ENCODE data around the gene ADCY1.

DNA sequence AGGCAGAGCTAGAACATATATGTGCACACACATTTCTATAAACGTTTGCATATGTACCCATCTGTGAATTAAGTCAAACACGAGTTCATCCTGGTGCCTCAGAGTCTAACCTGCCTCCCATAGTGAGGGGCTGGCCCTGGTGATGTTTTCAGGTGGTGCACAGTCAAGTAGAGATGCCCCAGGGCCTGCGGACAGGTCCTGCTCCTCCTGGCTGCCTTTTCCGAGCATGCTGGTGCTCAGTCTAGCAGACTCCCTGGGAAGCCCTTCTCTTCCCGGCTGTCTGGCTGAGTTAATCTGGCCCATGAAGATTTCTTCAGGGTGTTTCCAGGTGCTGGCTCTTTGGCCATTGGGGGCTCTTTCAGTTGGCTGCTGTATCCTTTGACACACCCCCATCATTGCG, 14.3 kb downstream of the ADCY1 start:
- TF ChIP-seq POLR2A (IDR thresholded peaks at IDR 0.05): no peak
- TF ChIP-seq, protein P1, sequence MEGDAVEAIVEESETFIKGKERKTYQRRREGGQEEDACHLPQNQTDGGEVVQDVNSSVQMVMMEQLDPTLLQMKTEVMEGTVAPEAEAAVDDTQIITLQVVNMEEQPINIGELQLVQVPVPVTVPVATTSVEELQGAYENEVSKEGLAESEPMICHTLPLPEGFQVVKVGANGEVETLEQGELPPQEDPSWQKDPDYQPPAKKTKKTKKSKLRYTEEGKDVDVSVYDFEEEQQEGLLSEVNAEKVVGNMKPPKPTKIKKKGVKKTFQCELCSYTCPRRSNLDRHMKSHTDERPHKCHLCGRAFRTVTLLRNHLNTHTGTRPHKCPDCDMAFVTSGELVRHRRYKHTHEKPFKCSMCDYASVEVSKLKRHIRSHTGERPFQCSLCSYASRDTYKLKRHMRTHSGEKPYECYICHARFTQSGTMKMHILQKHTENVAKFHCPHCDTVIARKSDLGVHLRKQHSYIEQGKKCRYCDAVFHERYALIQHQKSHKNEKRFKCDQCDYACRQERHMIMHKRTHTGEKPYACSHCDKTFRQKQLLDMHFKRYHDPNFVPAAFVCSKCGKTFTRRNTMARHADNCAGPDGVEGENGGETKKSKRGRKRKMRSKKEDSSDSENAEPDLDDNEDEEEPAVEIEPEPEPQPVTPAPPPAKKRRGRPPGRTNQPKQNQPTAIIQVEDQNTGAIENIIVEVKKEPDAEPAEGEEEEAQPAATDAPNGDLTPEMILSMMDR (IDR thresholded peaks at IDR 0.05): no peak

Data from uterus (tissue), 2 donors.